ENCODE measurements around the gene CFAP97D2.

DNA sequence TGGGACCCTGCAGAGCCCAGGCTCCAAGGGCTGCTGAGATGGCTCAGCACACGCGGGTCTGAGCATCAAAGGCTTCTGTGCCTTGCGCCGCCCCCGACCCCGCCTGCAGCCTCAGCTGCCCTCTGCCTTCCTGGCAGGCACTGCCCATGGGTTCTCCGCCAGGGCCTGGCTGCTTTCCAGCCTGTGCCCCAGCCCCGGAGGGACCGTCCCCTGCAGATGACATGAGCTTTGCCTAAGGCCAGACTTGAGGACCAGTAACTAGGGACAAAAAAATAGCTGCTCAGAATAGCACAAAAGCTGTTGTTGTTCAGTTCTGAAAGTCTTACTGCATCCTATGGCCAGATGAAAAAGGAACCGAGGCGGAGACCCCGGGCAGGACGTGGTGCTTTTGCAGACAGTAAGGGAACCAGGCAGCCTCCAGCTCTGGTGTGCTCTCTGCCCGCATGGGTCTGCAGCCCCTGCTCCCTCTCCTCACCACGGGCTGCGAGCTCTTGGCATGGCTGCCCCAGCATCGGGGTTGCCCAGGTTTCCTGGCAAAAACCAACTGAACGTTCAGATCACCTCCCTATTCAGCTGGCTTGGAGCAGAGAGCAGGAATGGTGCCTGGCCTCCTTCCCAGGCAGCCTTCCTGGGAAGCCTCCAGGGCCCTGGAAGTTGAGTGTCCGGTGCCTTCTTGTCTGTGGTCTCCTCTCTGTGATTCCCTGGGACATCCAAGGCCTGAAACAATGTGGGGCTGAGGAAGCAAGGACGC is 12.5 kb upstream of the CFAP97D2 start:
- TF ChIP-seq POLR2AphosphoS5 (IDR thresholded peaks at IDR 0.05; ENCODE audit: borderline replicate concordance, low read depth, low read length) = no peak
- no peak for TF ChIP-seq EZH2 (IDR thresholded peaks at IDR 0.05)
- no peak for TF ChIP-seq FOXP2 (optimal IDR thresholded peaks at IDR 0.05; ENCODE audit: control extremely low read depth, extremely low read length, insufficient read depth)

Measured in SK-N-MC (cell line).